HG03025 (cell line): ENCODE data around the gene ELK4.

ENCODE experiments used
- ATAC-seq: cut with Tn5 transposase; IDR thresholded peaks from one replicate; pipeline ENCODE4 v1.9.1; 2021; ENCODE audit warnings: mild to moderate bottlenecking, moderate library complexity; ENCODE audit not compliant: unreplicated experiment, low FRiP score

ELK4 gene

DNA sequence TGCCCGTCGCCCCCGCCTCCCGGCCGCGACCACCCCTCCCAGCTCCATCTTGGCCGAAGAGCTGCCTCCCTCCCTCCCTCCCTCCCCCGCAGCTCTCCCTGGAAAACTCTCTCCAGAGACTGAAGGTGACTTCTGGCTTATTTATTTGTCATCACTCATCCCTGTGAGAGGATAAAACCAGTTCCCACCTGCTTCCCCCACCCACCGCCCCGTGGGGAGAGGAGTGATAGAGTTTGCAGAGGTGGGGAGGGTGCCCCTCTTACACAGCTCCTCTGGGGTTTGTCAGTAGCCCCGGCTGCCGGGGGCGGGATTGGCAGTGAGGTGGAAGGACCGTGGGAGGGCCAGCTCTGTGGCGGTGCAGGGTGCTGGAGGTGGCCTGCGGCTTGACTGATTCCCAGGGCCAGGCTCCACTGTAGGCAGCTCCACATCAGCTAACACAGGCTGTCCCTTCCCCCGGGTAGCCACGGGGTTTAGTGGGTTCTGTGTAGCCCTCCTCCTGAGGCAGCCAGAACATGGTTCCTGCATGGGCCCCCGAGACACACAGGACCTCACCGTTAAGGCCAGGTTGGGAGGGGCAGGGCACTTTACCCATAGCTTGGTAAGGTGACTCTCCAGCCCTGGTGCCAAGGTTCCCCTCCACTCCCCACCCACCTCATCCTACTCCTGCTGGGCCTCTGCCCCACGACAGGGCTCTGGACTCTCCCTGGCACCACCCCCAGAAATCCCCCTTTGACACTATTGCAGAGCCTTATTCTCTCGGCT is 62.2 kb downstream of the ELK4 start:
- ATAC-seq: no peak

DNA sequence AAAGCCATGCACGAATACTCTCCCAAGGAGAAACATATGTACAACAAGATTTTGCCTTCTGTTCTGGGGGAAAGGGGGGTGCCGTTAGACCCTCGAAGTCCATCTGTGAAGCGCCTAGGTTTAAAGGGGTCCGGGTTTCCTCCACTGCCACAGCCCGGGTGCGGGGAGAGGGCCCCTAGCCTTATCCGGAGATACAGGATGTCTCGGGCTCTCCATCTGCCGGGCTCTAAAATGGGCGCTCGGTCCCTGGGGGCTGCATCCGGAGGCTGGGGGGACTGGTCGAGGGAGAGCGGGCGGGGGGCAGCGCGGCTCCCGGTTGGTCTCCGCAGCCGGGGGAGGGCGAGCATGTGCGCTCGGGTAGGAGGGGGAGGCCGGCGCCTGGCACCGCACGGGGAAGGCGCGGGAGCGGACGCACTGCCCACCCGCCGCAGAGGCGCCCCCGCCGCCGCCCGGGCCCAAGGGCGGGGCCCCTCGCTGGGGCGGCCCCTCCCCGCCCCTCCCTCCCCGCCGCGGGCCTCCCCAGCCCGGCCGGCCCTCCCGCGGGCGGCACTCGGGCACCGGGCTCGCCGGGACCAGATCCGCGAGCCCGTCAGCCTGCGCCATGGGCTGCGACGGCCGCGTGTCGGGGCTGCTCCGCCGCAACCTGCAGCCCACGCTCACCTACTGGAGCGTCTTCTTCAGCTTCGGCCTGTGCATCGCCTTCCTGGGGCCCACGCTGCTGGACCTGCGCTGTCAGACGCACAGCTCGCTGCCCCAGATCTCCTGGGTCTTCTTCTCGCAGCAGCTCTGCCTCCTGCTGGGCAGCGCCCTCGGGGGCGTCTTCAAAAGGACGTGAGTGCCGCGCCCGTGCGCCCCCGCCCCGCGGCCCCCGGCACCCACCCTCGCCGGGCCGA is 63.1 kb downstream of the ELK4 start:
- no peak for ATAC-seq

DNA sequence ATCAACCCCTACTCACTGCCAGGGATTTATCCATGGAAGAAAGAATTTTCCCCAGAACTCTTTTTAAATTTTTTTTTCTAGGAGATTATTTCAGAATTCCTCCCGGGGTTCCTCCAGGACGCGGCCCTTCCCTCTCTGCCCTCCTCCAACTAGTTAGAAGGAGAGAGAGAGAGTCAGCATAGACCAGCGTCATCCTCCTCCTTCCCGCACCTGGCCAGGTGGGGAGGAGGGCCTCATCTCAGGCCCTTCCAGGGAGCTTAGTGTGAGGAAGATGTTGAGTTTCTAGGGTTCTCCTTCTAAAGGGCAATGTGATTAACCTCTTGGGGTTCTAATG is 63.7 kb downstream of the ELK4 start:
- no peak for ATAC-seq

DNA sequence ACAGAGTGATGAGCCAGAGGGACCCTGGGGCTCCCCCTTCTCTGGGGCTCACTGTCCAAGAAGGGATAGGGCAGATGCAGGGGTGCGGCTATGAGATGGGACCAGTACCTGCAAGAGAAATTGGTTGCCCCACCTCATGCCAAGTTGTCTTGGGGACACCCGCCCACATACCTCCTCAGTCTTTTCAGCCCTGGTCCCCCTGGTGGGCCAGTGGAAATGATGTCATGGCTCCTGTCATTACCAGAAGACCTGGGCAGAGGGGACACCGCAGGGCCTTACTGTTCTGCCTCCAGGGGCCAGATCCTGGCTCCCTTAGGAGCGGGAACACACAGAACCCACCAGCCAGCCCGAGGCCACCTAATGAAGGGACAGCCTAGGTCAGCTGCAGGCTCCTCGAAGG is 64.1 kb downstream of the ELK4 start:
- no peak for ATAC-seq

DNA sequence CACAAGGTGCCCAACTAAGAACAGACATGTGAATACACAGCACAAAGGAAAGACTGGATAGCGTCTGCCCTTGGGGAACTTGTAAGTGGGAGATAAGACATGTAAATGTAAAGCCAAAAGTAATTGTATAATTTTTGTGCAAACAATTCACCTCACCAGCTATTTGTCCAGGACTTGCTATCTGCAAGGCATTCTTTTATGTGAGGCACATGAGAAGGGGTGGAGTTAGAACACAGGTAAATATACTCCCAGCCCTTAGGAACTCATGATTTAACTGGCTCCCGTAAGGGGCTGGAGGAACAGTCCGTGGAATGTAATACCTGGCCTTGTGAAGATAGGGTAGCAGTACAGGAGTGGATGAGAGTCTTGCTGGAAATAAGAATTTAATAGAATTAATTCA is 66.0 kb downstream of the ELK4 start:
- no peak for ATAC-seq

DNA sequence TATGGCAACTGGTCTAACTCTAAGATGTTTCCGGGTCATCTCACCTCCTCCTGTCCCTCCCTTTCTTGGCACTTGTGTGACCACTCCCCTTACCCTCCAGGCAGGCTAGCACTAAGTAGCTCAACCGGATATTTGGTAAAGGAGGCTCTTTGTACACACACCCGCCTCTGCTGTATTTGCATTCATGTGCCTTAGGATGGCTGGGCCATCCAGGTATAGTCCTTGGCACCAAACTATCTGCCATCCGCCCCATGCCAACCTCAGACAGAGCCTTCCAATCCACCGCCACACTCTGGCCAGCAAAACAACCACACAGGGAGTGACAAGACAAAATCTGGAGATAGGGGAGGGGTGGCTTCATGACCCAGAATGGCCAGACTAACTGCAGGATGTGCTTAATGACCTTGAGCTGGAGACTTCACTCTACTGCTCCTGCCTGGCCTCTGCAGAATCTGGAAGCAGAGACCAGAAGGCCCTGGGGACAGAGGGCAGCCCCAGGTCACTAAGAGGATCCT is 67.8 kb downstream of the ELK4 start:
- ATAC-seq: no peak

DNA sequence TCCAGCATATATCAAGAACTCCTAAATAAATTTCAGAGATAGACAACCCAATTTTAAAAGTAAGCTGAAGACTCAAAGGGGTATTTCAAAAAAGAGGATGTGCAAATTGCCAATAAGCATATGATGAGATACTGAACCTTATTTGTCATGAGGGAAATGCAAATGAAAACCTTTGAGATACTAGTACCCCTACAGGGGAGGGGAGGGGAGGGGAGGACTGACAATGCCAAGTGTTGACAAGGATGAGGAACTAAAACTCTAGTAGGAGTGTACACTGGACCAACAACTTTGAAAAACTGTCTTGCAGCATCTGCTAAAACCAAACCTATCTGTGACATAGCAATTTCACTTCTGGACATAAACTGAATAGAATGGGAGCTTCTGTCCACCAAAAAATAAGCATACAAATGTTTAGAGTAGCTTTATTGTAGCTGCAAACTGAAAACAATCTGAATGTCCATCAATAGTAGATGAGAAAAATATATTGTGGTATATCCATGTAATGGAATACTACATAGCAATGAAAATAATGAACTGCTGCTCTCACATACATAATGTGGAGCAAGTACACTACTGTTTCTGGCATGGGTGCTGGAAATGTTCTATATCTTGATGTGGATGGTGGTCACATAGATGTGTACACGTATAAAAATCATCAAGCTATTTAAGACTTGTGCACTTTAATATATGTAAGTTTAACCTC is 70.2 kb downstream of the ELK4 start:
- ATAC-seq: no peak
